HG03521 (cell line): ENCODE measurements around the gene IGFALS.

Experiments
- ATAC-seq: cut with Tn5 transposase; IDR thresholded peaks from one replicate; pipeline ENCODE4 v1.9.1; 2021; ENCODE audit warnings: mild to moderate bottlenecking, moderate library complexity; ENCODE audit not compliant: unreplicated experiment

IGFALS gene

DNA sequence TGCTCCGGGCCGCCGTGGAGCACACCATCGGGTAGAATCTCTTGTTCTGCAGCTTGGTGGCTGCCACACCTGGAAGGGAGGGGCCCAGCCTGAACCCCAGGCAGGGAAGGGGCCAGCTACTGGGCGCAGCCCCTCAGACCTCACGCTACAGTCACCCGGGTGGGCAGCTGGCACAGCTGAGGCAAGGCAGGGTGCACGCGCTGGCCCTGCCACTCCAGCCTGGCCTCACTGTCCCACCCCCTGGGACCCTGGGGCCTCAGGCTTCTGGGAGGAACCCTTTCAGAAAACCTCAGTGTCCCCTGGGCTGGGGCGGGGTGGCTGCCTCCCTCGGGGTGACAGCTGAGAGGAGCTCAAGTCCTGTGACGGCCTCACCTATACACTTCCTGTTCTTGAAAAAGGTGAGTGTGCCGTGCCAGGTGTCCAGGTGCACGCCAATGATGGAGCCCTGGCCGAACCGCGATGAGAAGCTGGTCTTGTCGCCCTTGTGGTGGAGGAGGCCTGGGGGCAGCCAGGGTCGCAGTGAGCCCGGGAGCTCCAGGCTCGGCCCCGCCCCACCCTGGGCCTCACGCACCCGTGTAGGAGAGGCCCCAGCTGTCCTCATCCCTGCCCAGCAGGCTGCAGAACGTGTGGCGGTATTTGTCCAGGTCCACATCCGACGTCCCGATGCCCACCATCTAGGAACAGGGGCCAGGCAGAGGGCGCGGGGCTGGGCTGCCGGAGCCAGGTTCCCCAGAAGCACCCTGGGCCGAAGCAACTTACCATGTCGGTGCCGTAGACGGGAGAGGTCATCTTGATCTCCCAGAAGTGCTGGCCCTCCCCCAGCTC lies 15.9 kb downstream of the IGFALS start:
- no peak for ATAC-seq

DNA sequence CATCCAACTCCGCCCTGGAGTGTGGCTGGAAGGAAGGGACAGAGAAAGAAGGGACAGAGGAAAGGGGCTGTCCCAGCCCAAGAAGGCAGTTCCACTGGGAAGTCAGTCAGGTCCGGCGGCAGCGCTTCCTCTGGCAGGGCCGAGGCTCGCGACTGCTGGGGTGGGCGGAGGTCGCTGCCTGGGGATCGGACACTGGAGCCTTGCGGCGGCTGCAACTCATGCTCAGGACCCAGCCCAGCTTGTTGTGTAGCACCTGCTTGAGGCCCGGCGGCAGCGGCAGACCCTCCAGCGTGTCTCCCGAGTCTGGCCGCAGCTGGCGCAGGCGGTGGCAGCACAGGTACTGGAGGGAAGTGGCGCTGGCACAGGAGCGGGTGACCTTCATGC lies 16.5 kb downstream of the IGFALS start:
- no peak for ATAC-seq

DNA sequence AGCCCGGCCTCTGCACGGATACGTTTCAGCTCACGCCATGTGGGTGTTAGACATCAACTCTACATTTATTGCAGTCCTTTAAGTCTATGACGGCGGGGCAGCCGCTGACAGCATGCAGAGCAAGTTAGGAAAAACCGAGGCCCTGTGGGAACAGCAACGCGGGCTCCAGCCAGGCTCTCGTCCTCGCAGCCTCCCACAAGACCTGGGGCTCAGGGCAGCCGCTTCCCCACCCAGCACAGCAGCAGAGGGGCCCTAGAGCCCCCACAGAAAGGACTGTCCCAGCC lies 16.9 kb downstream of the IGFALS start:
- ATAC-seq, result no peak

DNA sequence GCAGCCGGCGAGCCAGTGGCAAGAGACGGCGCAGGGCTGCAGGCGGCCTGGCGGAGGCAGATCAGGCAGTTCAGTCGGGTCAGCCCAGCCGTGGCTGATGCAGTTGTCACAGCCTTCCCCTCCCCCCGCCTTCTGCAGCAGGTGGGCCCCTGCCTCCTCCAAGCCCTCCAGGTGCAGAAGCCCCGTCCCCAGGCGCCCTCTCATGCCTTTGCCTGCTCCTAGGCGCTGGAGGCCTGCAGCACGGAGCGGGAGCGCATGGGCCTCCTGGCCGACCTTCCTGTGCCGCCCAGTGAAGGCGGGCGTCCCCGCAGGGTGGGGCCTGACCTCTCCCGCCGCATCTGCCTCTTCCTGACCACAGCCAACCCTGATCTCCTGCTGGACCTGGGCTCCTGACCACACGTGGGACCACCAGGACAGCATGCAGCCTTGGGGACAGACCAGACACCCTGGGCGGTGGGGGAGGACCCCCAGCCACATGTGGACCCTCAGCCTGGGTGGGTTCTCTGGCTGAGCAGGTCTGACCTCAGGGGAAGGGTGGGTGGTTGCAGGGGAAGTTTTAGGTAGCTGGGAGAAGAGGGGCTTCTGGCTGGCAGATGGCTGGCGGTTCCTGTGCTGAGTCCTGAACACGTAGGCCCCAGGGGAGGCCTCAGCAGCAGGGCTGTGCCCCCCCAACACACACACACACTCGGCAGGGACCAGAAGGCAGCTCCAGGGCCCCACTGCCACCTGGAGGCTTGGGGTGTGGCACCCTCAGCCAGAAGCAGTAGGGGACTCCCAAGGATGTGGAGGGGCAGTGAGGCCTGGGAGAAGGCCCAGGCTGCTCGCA lies 17.4 kb downstream of the IGFALS start:
- no peak for ATAC-seq

- no peak for ATAC-seq
These were observed 18.3 kb downstream of the IGFALS start for GRCh38 chr16:1775006-1775845.

DNA sequence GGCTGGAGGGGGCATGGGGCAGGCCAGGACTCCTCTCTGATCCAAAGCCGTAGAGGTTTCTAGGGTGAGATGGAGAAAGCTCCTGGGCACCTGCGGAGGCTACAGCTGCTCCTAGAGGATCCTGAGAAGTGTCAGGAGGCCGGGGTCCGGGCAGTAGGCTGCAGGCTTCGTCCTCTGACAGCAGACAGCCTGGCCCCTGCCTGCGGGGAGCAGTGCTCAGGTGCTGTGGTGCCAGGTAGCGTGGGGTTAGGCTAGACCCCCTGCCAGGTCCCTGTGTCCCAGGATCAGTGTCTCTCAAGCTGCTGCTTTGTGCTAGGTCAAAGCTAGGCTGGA lies 19.1 kb downstream of the IGFALS start:
- no peak for ATAC-seq

GRCh38 chr16:1773703-1774447 lies 19.6 kb downstream of the IGFALS start:
- no peak for ATAC-seq

DNA sequence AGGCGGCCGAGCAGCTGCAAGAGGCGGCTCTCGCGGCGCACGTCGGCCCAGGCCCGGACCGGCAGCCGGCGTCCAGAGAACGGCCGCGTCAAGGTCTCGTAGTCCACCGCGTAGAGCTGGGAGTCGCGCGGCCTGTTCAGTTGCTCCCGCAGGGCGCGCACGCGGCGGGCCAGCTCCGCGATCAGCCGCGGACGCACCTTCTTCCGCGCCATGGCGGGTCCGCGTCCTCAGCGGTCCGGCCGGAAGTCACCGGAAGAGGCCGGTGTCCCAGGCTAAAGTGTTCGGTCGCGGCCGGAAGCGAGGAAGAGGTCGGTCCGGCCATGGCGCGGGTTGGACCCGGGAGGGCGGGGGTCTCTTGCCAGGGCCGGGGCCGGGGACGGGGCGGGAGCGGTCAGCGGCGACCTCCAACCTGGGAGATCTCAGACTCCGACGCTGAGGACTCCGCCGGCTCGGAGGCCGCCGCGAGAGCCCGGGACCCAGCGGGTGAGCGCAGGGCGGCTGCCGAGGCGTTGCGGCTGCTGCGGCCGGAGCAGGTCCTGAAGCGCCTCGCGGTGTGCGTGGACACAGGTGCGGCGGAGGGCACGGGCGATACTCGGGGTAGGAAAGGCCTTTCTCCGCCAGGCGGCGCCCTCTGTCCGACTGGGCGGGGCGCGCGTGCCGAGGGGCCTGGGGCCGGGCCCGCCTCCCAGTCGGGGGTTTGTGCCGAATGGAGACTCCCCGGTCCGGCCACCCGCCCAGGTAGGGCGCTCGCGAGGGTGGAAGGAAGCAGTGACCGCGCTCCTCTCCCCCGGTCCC lies 20.4 kb downstream of the IGFALS start, which contains the start of gene MRPS34:
TSS of gene MRPS34 (minus strand) at position 227 of the 795 bp plus-strand sequence. CDS start at position 212, 15 bp downstream.
- peak; percentile 47 for ATAC-seq

GRCh38 chr16:1772362-1772907 lies 21.1 kb downstream of the IGFALS start, which contains the start of gene EME2:
Gene EME2 (plus strand): TSS chr16:1772810. CDS start chr16:1773228, 418 bp downstream.
- ATAC-seq, result peak; percentile 2

GRCh38 chr16:1771864-1772361 lies 21.6 kb downstream of the IGFALS start:
- no peak for ATAC-seq

- no peak for ATAC-seq
These were observed 22.2 kb downstream of the IGFALS start, which contains the start of gene NME3 for GRCh38 chr16:1771188-1771863. Gene NME3 (minus strand): TSS chr16:1771543. CDS start chr16:1771534, 9 bp downstream.

GRCh38 chr16:1770328-1771187 lies 22.9 kb downstream of the IGFALS start:
- no peak for ATAC-seq

- ATAC-seq, result no peak
These were observed 23.9 kb downstream of the IGFALS start for GRCh38 chr16:1769402-1770300.

- no peak for ATAC-seq
These were observed 24.6 kb downstream of the IGFALS start for GRCh38 chr16:1768767-1769401.

- no peak for ATAC-seq
These were observed 25.3 kb downstream of the IGFALS start for GRCh38 chr16:1768061-1768766.
